HCEC 1CT (cell line): ENCODE data around the gene LCP2.
"Not testable (repeated sequence)": the region's sequence is repeated elsewhere in the genome, so short reads cannot be mapped to it uniquely, and the experiment has no call there.

Experiments used
- DNase-seq: peaks from one replicate; pipeline ENCODE4 v3.0.0-alpha.2; 2017

Gene LCP2

DNA sequence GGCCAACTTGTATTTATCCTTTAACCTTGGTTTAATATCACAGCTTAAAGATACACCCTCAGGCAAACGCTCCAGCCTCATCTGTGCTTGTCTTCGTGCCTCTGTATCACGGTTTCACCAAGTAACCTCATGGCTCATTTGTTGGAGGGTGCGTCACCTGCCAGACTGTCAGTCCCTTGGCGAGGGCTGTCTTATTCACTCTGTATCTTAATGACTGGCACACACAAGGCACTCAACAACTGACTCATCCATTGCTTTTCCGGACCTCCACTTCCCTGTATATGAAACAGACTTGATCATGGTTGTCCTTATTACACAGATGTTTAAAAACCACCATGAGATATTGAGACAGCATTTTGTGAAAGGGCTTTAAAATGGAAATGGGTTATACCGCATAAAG is 28.0 kb downstream of the LCP2 start:
- DNase-seq: no peak

GRCh38 chr5:170268884-170269283 is 28.7 kb downstream of the LCP2 start:
- no peak for DNase-seq

- DNase-seq: no peak
Observed at GRCh38 chr5:170268153-170268689, 29.4 kb downstream of the LCP2 start.

GRCh38 chr5:170267431-170268152 is 30.0 kb downstream of the LCP2 start:
- peak; percentile 60 for DNase-seq

- no peak for DNase-seq
Observed at GRCh38 chr5:170266570-170267381, 30.8 kb downstream of the LCP2 start.

DNA sequence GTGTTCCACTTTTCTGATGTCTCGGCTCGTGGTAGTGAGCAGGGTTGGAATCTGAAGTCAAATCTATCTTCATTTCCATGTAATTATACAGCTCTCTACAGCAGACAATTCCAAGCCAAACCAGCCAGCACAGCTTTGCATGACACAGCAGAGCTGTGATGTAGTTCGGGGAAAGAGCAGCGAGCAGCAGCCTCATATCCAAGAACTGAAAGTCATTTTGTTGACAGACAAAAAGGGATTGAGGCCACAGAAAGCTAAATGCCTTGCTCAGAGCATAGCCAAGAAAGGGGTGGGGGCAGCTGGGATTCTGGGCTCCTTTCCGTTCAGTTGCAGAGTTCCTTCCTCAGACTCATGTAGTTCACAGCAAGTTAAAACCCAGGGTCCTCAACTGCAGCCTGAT is 32.1 kb downstream of the LCP2 start:
- DNase-seq: no peak

GRCh38 chr5:170263906-170264305 is 33.7 kb downstream of the LCP2 start:
- no peak for DNase-seq

DNA sequence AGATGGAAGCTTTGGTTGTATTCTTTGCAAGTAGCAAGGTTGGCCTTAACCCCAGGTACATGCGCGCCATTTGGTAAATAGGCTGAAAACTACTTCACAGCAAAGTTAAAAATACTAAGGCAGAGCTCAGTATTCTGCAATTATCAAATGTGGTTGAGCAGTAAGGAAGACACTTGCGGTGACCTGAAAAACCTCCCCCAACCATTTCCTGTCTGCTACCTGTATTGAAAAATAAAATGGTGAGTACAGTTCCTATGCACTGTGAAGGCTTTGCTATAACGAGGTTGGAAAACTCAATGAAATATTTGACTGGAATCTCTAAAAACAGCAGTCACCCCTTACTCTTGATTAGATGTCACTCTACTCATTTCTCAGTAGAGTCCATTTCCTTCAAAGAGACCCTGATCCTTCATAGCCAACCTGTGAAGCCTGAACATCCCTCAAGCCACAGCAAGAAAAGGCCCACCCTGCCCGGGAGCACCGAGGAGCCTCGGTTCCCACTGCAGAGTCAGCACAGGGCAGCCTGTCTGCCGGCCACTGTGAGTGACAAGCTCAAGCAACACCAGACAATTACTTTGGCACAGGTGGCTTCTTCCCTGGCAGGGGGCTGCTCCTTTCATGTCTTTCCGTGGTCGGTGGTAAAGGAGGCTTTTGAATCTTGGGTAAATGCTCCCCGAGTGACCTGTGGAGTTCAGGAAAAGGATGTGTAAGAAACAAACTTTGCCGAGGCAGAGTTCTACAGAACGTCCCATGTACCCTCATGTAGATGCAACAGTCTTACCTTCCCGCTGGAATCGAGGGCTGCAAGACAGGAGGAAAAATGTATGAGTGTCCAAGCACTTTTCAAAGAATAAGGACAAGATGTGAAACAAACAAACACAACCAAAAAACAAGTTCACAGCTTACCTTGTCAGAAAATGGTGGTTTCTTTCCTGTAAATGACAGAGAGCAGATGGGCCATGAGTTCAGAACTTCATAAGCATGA is 35.2 kb downstream of the LCP2 start:
- no peak for DNase-seq

GRCh38 chr5:170261528-170262043 is 36.0 kb downstream of the LCP2 start:
- DNase-seq: no peak

- no peak for DNase-seq
Observed at GRCh38 chr5:170257370-170257769, 40.2 kb downstream of the LCP2 start.

GRCh38 chr5:170256571-170256970 is 41.0 kb downstream of the LCP2 start:
- no peak for DNase-seq

GRCh38 chr5:170254056-170254455 is 43.5 kb downstream of the LCP2 start:
- no peak for DNase-seq

DNA sequence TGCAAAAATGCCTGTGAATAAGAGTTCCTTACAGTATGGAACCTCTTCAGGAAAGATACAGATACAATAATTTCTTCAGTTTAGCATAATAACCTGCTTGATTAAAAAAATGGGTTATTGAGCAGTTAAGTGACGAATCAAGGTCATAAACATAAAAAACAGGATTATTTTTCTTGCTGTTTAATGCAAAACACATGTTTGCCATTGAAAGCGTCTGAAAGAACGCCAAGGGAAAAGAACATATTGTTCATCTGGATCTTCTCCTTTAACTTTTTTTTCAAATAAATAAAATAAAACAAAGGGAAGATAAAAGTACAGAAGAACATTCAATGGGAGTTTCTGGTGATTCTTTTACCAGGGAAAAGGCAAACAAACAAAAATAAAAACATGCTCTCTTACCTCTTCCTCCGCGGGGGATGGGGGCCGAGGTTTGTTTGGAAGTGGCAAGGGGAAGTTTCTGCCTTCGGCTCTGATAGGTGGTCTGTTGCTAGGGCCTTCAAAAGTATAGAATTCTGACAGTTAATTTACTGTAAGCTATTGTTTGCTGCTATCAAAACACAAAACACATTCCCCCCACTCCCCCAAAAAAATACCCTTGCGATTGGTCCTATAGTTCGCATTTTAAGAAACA is 44.7 kb downstream of the LCP2 start:
- DNase-seq: no peak

GRCh38 chr5:170252109-170252508 is 45.5 kb downstream of the LCP2 start:
- no peak for DNase-seq

DNA sequence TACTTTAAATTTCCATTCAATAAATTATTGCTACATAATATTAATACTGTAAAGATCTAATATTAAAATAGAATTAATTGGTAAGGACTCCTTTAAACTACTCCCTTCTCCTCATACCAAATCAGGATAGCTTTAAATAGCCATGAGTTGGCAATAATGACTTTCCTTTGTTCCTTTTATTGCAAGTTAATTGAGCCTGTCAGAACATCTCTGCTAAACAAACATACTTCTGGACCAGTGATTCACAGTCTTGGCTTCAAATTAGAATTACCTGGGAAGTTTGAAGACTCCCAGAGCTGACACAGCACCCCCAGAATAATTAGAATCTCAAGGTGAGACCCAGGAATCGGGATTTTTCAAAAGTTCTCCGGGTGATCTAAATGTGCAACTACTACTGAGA is 46.1 kb downstream of the LCP2 start:
- no peak for DNase-seq

GRCh38 chr5:170250810-170251317 is 46.7 kb downstream of the LCP2 start:
- DNase-seq: no peak

- DNase-seq: no peak
Observed at GRCh38 chr5:170249355-170249754, 48.2 kb downstream of the LCP2 start.

- not testable (repeated sequence) for DNase-seq
Observed at GRCh38 chr5:170248931-170249227, 48.7 kb downstream of the LCP2 start.

GRCh38 chr5:170248172-170248930 is 49.2 kb downstream of the LCP2 start:
- DNase-seq: no peak

DNA sequence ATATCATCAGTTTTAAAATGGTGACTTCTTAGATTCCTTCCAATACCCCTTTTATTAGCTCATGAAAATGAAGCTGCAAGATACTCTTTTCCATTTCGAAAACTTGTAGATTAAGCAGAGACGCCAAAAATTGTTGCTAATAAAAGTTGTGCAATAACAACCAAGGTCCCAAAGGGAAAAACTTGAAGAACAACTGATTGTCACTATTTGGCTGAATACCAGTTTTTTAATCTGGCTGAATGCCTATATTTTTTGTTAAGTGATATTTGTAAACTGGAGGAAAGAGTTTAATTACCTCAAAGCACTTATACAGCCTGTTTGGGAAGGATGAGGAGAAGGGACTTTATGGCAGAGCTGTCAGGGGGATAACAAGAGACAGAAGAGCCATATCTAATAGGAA is 50.2 kb downstream of the LCP2 start:
- DNase-seq: no peak

GRCh38 chr5:170246126-170246870 is 51.3 kb downstream of the LCP2 start:
- no peak for DNase-seq
